HepG2 (cell line): ENCODE results near the gene LMOD1. TPM values are rescaled to one million over a fixed set of nuclear protein-coding genes. Genes with fewer than 3 reads are reported as not detected.

ENCODE experiments used
- ATAC-seq: fragments of 200-7000 bp; cut with Tn5 transposase; 3 replicates; pipeline ENCODE4 v1.9.1; 2020; ENCODE audit warnings: mild to moderate bottlenecking, moderate library complexity
- BruUV-seq: library from RNA; stranded (reverse); fragments of 400-500 nt; replicated peaks from 2 replicates; lab custom pipeline; 2021; lab: Mats Ljungman, UMichigan
- CTCF ChIA-PET: fragments of 300-600 bp; formaldehyde crosslinking; extraction: SDS; loops from one replicate; lab custom pipeline; 2021; ENCODE audit warnings: low total read pairs, inconsistent platforms, low intra/inter-chr PET ratio; lab: Yijun Ruan, JAX
- POLR2A ChIA-PET: fragments of 350-600 bp; sonication (Branson Sonifier 250); formaldehyde crosslinking; loops from one replicate; lab custom pipeline; 2020; ENCODE audit warnings: antibody characterized with exemption, inconsistent platforms; lab: Yijun Ruan, JAX
- DNase-seq: peaks from one replicate; pipeline ENCODE4 v3.0.0-alpha.2; 2015; ENCODE audit warnings: low spot score
- FAIRE-seq: peaks from 3 replicates; lab custom pipeline; 2011; peaks lifted over from hg19 to GRCh38; lab: Jason Lieb, UNC
- H2AFZ ChIP-seq: one replicate; pipeline ENCODE4 v1.6.1; 2011; ENCODE audit warnings: low read length, inconsistent platforms
- H3K27ac ChIP-seq: fragments of 300-600 bp; 3 replicates; pipeline ENCODE4 v1.8.0; 2011; ENCODE audit warnings: mixed run types, mild to moderate bottlenecking, mixed read lengths, low read length, inconsistent platforms; ENCODE audit not compliant: insufficient read depth; ENCODE audit errors: extremely low read length
- H3K27me3 ChIP-seq, 2 experiments: fragments of 200-600 bp in 1 of 2; 2 replicates in 1 of 2; 3 replicates in 1 of 2; pipeline versions ENCODE4 v1.6.0 to v1.8.0; 2011; ENCODE audit warnings: low read length in 2 of 2, mild to moderate bottlenecking in 2 of 2, moderate library complexity in 2 of 2, inconsistent platforms in 1 of 2; ENCODE audit not compliant: insufficient read depth in 2 of 2, control insufficient read depth in 1 of 2
- H3K36me3 ChIP-seq, 2 experiments: fragments of 200-600 bp in 1 of 2; replicated peaks in 1 of 2; 2 replicates in 1 of 2; 3 replicates in 1 of 2; pipeline versions ENCODE4 v1.5.1 to v1.8.0; 2011; ENCODE audit warnings: low read length in 2 of 2, inconsistent platforms in 1 of 2; ENCODE audit not compliant: insufficient read depth in 2 of 2, control insufficient read depth in 1 of 2
- H3K4me1 ChIP-seq: 2 replicates; pipeline ENCODE4 v1.5.1; 2012; ENCODE audit warnings: low read length, inconsistent platforms; ENCODE audit not compliant: insufficient read depth
- H3K4me2 ChIP-seq: 2 replicates; pipeline ENCODE4 v1.6.0; 2011; ENCODE audit warnings: low read depth, low read length, inconsistent platforms
- H3K4me3 ChIP-seq, 3 experiments: fragments of 200-600 bp in 1 of 3; sonication (generic), shearing (Covaris generic) in 1 of 3; replicated peaks in 1 of 3; 2 replicates each; pipeline ENCODE4 v1.5.1; 2011 to 2016; ENCODE audit warnings: low read length in 3 of 3, inconsistent platforms in 2 of 3, low read depth in 2 of 3, mild to moderate bottlenecking in 2 of 3, control low read depth in 1 of 3, mixed read lengths in 1 of 3; ENCODE audit not compliant: insufficient read depth in 1 of 3
- H3K79me2 ChIP-seq: one replicate; pipeline ENCODE4 v1.6.1; 2011; ENCODE audit warnings: low read length, inconsistent platforms; ENCODE audit not compliant: insufficient read depth
- H3K9ac ChIP-seq: 2 replicates; pipeline ENCODE4 v1.6.0; 2011; ENCODE audit warnings: mild to moderate bottlenecking, low read depth, low read length, inconsistent platforms; ENCODE audit not compliant: insufficient read depth
- H3K9me3 ChIP-seq: 2 replicates; pipeline ENCODE4 v1.5.1; 2012; ENCODE audit warnings: mild to moderate bottlenecking, low read length
- H4K20me1 ChIP-seq: 2 replicates; pipeline ENCODE4 v1.6.0; 2011; ENCODE audit warnings: inconsistent platforms, mild to moderate bottlenecking, low read length, moderate library complexity; ENCODE audit not compliant: insufficient read depth
- KDM5A ChIP-seq: fragments of 200-600 bp; sonication (generic); IDR thresholded peaks from 2 replicates; pipeline ENCODE4 v1.7.0; 2018; ENCODE audit warnings: antibody characterized with exemption, mild to moderate bottlenecking, low read length, borderline replicate concordance
- NAIF1 ChIP-seq: sonication (generic); formaldehyde crosslinking; IDR thresholded peaks from 2 replicates; pipeline ENCODE4 v1.5.0; 2020; ENCODE audit warnings: mild to moderate bottlenecking, missing genetic modification reagents, borderline replicate concordance
- RNF2 ChIP-seq: fragments of 450-650 bp; conservative IDR thresholded peaks from 2 replicates; pipeline ENCODE4 v1.6.1; 2016; ENCODE audit warnings: low read depth
- SNRNP70 ChIP-seq: fragments of 200-400 bp; formaldehyde crosslinking; IDR thresholded peaks from 2 replicates; pipeline ENCODE4 v1.6.1; 2017; ENCODE audit warnings: mild to moderate bottlenecking, low read depth, low read length, moderate library complexity
- TCF7 ChIP-seq: sonication (generic); IDR thresholded peaks from 2 replicates; pipeline ENCODE4 v1.6.1; 2016; ENCODE audit warnings: antibody characterized with exemption, low read depth
- ZNF382 ChIP-seq: sonication (generic); formaldehyde crosslinking; IDR thresholded peaks from 2 replicates; pipeline ENCODE4 v1.5.0; 2020; ENCODE audit warnings: missing genetic modification reagents, mild to moderate bottlenecking, borderline replicate concordance
- WGBS: methylation state at CpG from one replicate; pipeline ENCODE4 v1.1.6; 2017; ENCODE audit warnings: low lambda C conversion rate; 5-methylcytosine and 5-hydroxymethylcytosine counted together
- in situ Hi-C: cut with HindIII; loops from 2 replicates; pipeline ENCODE4 v1.10.0; 2017; ENCODE audit warnings: low pct_unique_long_range_greater_than_20kb; ENCODE audit not compliant: extremely low pct_ligation_motif_present
- intact Hi-C: fragments of 100-400 bp; cut with micrococcal nuclease; formaldehyde crosslinking; loops from one replicate; pipeline ENCODE4 v1.10.0; 2022; ENCODE audit not compliant: unreplicated experiment
- polyA plus RNA-seq, 8 experiments: library from polyadenylated mRNA; depleted of rRNA in 3 of 8; stranded (reverse) in 7 of 8; unstranded in 1 of 8; fragments of >200 nt; fragmentation: Illumina TruSeq in 4 of 8; extraction: Trizol in 4 of 8; gene quantifications; 2 replicates each; pipeline versions ENCODE4 v1.2.1 to v1.2.3, GENCODE V29; 2011 to 2016; ENCODE audit warnings: low read depth in 4 of 8, missing spikeins in 1 of 8, mixed read lengths in 1 of 8; ENCODE audit not compliant: insufficient read depth in 1 of 8
- total RNA-seq, 5 experiments: library from RNA; depleted of rRNA; stranded (reverse); fragments of >200 nt; fragmentation: Illumina TruSeq; extraction: Trizol; gene quantifications; 2 replicates each; pipeline ENCODE4 v1.2.3, GENCODE V29; 2016; ENCODE audit warnings: low read depth in 1 of 5
- TF ChIP-seq, protein P1 (sequence below): fragments of 450-650 bp; IDR thresholded peaks from 2 replicates; pipeline ENCODE4 v1.6.1; 2016
- TF ChIP-seq, protein P2 (sequence below): sonication (generic); formaldehyde crosslinking; IDR thresholded peaks from 2 replicates; pipeline ENCODE4 v1.8.1; 2022; ENCODE audit warnings: low read depth, mild to moderate bottlenecking, missing genetic modification reagents
- TF ChIP-seq, protein P3 (sequence below): sonication (generic); formaldehyde crosslinking; IDR thresholded peaks from 2 replicates; pipeline ENCODE4 v1.4.0; 2020; ENCODE audit warnings: missing genetic modification reagents

LMOD1 gene
- total and polyA plus RNA-seq, 2 of the 13 experiments (the other 11 are each of a cell fraction or from before 2014, with no cell fraction given), result not detected

DNA sequence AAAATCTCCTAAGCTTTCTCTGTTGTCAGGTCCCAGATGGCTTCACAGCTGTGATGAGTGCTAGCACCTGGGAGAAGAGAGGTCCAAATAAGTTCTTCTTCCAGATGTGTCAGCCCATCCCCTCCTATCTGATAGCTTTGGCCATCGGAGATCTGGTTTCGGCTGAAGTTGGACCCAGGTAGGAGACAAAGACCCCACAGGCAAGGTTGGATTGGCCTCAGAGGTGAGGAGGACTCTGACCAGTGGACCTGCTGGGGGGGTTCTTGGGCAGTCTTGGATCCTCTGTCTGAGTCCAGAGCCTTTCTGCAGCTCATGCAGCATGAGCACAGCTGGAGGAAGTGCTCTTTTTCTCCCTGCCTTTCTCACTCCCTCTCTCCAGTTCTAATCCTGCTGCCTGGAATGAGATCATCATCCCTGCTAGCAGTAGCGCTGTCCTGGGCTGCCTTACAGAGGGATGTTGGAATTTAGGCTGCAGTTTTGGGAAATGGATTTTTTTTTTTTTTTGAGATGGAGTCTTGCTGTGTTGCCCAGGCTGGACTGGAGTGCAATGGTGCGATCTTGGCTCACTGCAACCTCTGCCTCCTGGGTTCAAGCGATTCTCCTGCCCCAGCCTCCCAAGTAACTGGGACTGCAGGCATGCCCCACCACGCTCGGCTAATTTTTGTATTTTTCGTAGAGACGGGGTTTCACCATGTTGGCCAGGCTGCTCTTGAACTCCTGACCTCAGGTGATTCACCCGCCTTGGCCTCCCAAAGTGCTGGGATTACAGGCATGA is 43.2 kb upstream of the LMOD1 start:
- TF ChIP-seq NAIF1 (CRISPR knock-in tag), result no peak
- intact Hi-C loops, result no loop called here
- H4K20me1 ChIP-seq, result no peaks in the 10 kb centered on the region
- H3K27me3 ChIP-seq, result no peaks in the 10 kb centered on the region
- H2AFZ ChIP-seq, result no peak overlapping the region
- 98% methylated on average over 10 of the region's 10 CpGs for WGBS
- no peak overlapping the region for H3K27ac ChIP-seq
- POLR2A ChIA-PET, result no interaction called here
- ATAC-seq (no peak), FAIRE-seq (no peak), DNase-seq (no peak)
- CTCF ChIA-PET, result no interaction called here
- H3K9ac ChIP-seq, result no peak overlapping the region
- no peak overlapping the region for H3K4me3 ChIP-seq
- H3K79me2 ChIP-seq, result peaks cover 17% of the 10 kb centered on the region
- no peak overlapping the region for H3K4me2 ChIP-seq
- BruUV-seq, result no TSS peak
- peaks cover 14 to 52% of the 10 kb centered on the region in 2 experiments for H3K36me3 ChIP-seq
- H3K9me3 ChIP-seq, result no peaks in the 10 kb centered on the region
- in situ Hi-C loops, result no loop called here
- H3K4me1 ChIP-seq, result peaks cover 8% of the 10 kb centered on the region

DNA sequence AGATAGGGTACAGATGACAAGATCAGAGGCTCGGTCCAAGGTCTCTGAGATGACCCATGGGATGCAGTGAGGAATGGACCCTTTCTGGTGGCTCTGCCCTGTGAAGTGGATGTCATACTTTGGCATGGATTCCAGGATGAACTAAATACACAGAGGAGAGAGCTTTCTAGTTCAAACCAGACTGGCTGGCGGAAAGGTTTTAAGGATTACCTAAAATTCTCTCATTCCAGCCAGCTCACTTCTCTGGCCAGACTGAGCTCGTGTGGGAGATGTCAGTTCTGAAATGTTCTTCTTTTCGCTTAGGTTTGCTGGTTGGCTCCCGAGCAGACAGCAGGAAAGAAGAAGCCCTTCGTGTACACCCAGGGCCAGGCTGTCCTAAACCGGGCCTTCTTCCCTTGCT is 42.3 kb upstream of the LMOD1 start:
- H3K79me2 ChIP-seq, result peaks cover 26% of the 10 kb centered on the region
- H2AFZ ChIP-seq, result no peak overlapping the region
- 91% methylated on average over 7 of the region's 7 CpGs for WGBS
- FAIRE-seq, result no peak
- no peak for DNase-seq
- no peak overlapping the region for H3K4me3 ChIP-seq
- H3K4me2 ChIP-seq, result no peak overlapping the region
- H3K27me3 ChIP-seq, result no peaks in the 10 kb centered on the region
- H3K36me3 ChIP-seq, result peaks cover 14 to 45% of the 10 kb centered on the region in 2 experiments
- no peaks in the 10 kb centered on the region for H4K20me1 ChIP-seq
- H3K9ac ChIP-seq, result no peak overlapping the region
- in situ Hi-C loops, result no loop called here
- peaks cover 18% of the 10 kb centered on the region for H3K4me1 ChIP-seq
- ChIA-PET CTCF (no interaction called here), POLR2A (no interaction called here)
- no peak overlapping the region for H3K27ac ChIP-seq
- intact Hi-C loops, result no loop called here
- BruUV-seq, result no TSS peak
- H3K9me3 ChIP-seq, result no peaks in the 10 kb centered on the region
- ATAC-seq, result no peak
- TF ChIP-seq KDM5A (no peak), RNF2 (no peak), SNRNP70 (no peak), TCF7 (no peak), ZNF382 (CRISPR knock-in tag) (no peak)
- TF ChIP-seq, protein P1, sequence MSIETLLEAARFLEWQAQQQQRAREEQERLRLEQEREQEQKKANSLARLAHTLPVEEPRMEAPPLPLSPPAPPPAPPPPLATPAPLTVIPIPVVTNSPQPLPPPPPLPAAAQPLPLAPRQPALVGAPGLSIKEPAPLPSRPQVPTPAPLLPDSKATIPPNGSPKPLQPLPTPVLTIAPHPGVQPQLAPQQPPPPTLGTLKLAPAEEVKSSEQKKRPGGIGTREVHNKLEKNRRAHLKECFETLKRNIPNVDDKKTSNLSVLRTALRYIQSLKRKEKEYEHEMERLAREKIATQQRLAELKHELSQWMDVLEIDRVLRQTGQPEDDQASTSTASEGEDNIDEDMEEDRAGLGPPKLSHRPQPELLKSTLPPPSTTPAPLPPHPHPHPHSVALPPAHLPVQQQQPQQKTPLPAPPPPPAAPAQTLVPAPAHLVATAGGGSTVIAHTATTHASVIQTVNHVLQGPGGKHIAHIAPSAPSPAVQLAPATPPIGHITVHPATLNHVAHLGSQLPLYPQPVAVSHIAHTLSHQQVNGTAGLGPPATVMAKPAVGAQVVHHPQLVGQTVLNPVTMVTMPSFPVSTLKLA, result no peak
- TF ChIP-seq, protein P2, sequence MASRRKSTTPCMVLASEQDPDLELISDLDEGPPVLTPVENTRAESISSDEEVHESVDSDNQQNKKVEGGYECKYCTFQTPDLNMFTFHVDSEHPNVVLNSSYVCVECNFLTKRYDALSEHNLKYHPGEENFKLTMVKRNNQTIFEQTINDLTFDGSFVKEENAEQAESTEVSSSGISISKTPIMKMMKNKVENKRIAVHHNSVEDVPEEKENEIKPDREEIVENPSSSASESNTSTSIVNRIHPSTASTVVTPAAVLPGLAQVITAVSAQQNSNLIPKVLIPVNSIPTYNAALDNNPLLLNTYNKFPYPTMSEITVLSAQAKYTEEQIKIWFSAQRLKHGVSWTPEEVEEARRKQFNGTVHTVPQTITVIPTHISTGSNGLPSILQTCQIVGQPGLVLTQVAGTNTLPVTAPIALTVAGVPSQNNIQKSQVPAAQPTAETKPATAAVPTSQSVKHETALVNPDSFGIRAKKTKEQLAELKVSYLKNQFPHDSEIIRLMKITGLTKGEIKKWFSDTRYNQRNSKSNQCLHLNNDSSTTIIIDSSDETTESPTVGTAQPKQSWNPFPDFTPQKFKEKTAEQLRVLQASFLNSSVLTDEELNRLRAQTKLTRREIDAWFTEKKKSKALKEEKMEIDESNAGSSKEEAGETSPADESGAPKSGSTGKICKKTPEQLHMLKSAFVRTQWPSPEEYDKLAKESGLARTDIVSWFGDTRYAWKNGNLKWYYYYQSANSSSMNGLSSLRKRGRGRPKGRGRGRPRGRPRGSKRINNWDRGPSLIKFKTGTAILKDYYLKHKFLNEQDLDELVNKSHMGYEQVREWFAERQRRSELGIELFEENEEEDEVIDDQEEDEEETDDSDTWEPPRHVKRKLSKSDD (CRISPR knock-in tag), result no peak
- TF ChIP-seq, protein P3, sequence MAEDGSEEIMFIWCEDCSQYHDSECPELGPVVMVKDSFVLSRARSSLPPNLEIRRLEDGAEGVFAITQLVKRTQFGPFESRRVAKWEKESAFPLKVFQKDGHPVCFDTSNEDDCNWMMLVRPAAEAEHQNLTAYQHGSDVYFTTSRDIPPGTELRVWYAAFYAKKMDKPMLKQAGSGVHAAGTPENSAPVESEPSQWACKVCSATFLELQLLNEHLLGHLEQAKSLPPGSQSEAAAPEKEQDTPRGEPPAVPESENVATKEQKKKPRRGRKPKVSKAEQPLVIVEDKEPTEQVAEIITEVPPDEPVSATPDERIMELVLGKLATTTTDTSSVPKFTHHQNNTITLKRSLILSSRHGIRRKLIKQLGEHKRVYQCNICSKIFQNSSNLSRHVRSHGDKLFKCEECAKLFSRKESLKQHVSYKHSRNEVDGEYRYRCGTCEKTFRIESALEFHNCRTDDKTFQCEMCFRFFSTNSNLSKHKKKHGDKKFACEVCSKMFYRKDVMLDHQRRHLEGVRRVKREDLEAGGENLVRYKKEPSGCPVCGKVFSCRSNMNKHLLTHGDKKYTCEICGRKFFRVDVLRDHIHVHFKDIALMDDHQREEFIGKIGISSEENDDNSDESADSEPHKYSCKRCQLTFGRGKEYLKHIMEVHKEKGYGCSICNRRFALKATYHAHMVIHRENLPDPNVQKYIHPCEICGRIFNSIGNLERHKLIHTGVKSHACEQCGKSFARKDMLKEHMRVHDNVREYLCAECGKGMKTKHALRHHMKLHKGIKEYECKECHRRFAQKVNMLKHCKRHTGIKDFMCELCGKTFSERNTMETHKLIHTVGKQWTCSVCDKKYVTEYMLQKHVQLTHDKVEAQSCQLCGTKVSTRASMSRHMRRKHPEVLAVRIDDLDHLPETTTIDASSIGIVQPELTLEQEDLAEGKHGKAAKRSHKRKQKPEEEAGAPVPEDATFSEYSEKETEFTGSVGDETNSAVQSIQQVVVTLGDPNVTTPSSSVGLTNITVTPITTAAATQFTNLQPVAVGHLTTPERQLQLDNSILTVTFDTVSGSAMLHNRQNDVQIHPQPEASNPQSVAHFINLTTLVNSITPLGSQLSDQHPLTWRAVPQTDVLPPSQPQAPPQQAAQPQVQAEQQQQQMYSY (CRISPR knock-in tag), result no peak
